GM21515 (cell line): ENCODE data around the gene RNF121.

Experiments used
- ATAC-seq: cut with Tn5 transposase; IDR thresholded peaks from one replicate; pipeline ENCODE4 v1.9.1; 2021; ENCODE audit not compliant: unreplicated experiment

RNF121 gene

GRCh38 chr11:72004515-72005346, 75.9 kb downstream of the RNF121 start:
- ATAC-seq, result no peak

- no peak for ATAC-seq
Measured at GRCh38 chr11:72005347-72006260, 76.8 kb downstream of the RNF121 start.

- ATAC-seq, result no peak
Measured at GRCh38 chr11:72006309-72007088, 77.7 kb downstream of the RNF121 start.

GRCh38 chr11:72007089-72007476, 78.2 kb downstream of the RNF121 start:
- ATAC-seq, result no peak

GRCh38 chr11:72007587-72007986, 78.7 kb downstream of the RNF121 start:
- no peak for ATAC-seq

GRCh38 chr11:72008728-72009127, 79.9 kb downstream of the RNF121 start:
- no peak for ATAC-seq

- ATAC-seq, result no peak
Measured at GRCh38 chr11:72009156-72009555, 80.3 kb downstream of the RNF121 start.

GRCh38 chr11:72010529-72011233, 81.8 kb downstream of the RNF121 start:
- no peak for ATAC-seq

GRCh38 chr11:72012091-72012630, 83.3 kb downstream of the RNF121 start:
- no peak for ATAC-seq

GRCh38 chr11:72012897-72013721, 84.3 kb downstream of the RNF121 start:
- ATAC-seq, result no peak

GRCh38 chr11:72013765-72014711, 85.2 kb downstream of the RNF121 start:
- ATAC-seq, result no peak

GRCh38 chr11:72014761-72015320, 86.0 kb downstream of the RNF121 start:
- no peak for ATAC-seq

- no peak for ATAC-seq
Measured at GRCh38 chr11:72015511-72016061, 86.7 kb downstream of the RNF121 start.

- no peak for ATAC-seq
Measured at GRCh38 chr11:72018171-72018570, 89.3 kb downstream of the RNF121 start.

- ATAC-seq, result no peak
Measured at GRCh38 chr11:72023335-72023734, 94.5 kb downstream of the RNF121 start.

GRCh38 chr11:72024069-72024754, 95.4 kb downstream of the RNF121 start:
- no peak for ATAC-seq

GRCh38 chr11:72026090-72026489, 97.2 kb downstream of the RNF121 start:
- no peak for ATAC-seq
